ENCODE data around the gene GVQW3. TPM values are rescaled to one million over a fixed set of nuclear protein-coding genes. Genes with fewer than 3 reads are reported as not detected.
A peak's percentile ranks its signal among the peaks of the same experiment; 100 is the strongest.

The GVQW3 gene
- polyA plus RNA-seq, 4 donors = 0.82 to 5.4 TPM; not detected in 2

DNA sequence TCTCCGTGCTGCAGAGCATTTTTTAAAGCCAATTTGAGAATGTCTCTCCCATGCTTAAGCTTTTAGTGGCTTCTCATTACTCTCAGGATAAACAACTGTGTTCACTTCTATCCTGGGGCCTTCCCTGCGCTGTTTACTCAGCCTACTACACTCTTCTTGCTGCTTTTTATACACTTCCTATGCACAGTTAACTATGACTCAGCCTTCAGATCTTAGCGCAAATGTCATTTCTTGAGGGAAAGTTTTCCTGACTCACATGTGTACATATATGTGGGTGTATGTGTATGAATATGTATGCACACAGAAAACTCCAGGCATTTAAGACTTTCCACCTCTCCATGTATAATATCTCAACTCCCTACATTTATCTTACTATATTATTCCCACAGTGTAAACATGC, 10.0 kb upstream of the GVQW3 start:
- Histone ChIP-seq H3K36me3 (ENCODE audit: control insufficient read depth in 3 of 3, insufficient read depth in 2 of 3, low read depth in 1 of 3, low read length in 3 of 3) (no peaks in the 10 kb centered on the region), H3K4me1 (ENCODE audit: control insufficient read depth in 3 of 3, insufficient read depth in 2 of 3, low read depth in 1 of 3, low read length in 2 of 3) (peaks cover 0 to 3% (median 0%) of the 10 kb centered on the region in 3 donors), H3K4me3 (ENCODE audit: low read depth in 1 of 3, low read length in 3 of 3) (no peak overlapping the region), H3K9me3 (ENCODE audit: control insufficient read depth in 2 of 2, insufficient read depth in 1 of 2, low read depth in 1 of 2, low read length in 1 of 2) (no peaks in the 10 kb centered on the region), H3K27me3 (ENCODE audit: control insufficient read depth in 3 of 3, insufficient read depth in 3 of 3, low read length in 3 of 3) (no peaks in the 10 kb centered on the region), H3K27ac (ENCODE audit: low read depth in 1 of 3, low read length in 2 of 3) (no peak overlapping the region)
- WGBS, 3 donors = 25 to 39% (median 26%) methylated on average over 3 of the region's 3 CpGs
- FAIRE-seq (no peak), DNase-seq (no peak)

DNA sequence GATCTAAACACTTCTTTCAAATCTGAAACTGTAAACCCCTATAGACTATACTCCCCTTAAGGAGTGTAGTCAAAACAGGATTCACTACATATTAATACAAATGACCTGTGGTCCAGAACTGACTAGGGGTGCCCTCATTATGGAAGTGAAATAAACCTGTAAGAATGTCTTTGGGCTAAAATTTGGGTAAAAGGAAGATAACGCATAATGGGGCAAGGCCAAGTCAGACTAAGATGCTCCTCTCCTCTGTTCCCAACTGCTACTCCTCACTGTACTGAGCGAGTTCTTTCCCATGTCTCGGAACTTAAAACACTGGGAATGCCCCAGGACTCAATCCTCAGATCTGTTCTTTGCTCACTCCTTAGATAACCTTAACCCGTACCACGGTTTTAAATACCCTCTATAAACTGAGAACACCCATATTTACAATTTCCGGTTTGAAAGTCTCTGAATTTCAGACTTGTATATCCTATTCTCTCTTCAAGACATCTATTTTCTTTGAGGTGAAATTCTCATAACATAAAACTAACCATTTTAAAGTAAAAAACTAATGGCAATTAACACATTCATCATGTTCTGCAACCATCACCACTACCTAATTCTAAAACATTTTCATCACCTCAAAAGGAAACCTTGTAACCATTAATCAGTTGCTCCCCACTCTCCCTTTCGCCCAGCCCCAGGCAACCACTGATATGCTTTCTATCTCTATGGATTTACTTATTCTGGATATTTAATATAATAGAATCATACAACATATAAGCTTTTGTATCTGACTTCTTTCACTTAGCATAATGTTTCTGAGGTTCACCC, 4.2 kb upstream of the GVQW3 start:
- Histone ChIP-seq H3K4me3 (ENCODE audit: low read depth in 1 of 3, low read length in 3 of 3) (no peak overlapping the region), H3K4me1 (ENCODE audit: control insufficient read depth in 3 of 3, insufficient read depth in 2 of 3, low read depth in 1 of 3, low read length in 2 of 3) (peaks cover 6 to 10% (median 6%) of the 10 kb centered on the region in 3 donors), H3K27ac (ENCODE audit: low read depth in 1 of 3, low read length in 2 of 3) (no peak overlapping the region), H3K36me3 (ENCODE audit: control insufficient read depth in 3 of 3, insufficient read depth in 2 of 3, low read depth in 1 of 3, low read length in 3 of 3) (no peaks in the 10 kb centered on the region), H3K9me3 (ENCODE audit: control insufficient read depth in 2 of 2, insufficient read depth in 1 of 2, low read depth in 1 of 2, low read length in 1 of 2) (no peaks in the 10 kb centered on the region), H3K27me3 (ENCODE audit: control insufficient read depth in 3 of 3, insufficient read depth in 3 of 3, low read length in 3 of 3) (no peaks in the 10 kb centered on the region)
- DNase-seq = no peak
- WGBS, 3 donors = 30 to 64% (median 46%) methylated on average over 7 of the region's 7 CpGs
- no peak for FAIRE-seq

DNA sequence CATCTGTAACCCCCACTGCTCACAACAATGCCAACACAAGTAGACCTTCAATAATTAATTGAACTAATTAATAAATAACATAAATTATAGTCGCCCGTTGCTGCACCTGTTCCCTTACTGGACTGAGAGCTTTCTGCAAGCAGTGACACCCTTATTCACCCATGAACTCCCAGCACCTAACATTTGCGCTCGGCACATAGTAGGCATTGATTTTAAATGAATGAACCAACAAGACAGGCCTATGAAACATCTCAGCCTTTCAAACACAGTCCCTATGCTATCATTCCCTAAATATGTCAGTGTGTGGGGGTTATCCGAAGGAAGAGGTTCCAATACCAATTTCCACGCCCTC, 1.3 kb upstream of the GVQW3 start:
- H3K9me3 ChIP-seq (ENCODE audit: control insufficient read depth in 2 of 2, insufficient read depth in 1 of 2, low read depth in 1 of 2, low read length in 1 of 2) = no peaks in the 10 kb centered on the region
- no peaks in the 10 kb centered on the region for H3K36me3 ChIP-seq (ENCODE audit: control insufficient read depth in 3 of 3, insufficient read depth in 2 of 3, low read depth in 1 of 3, low read length in 3 of 3)
- no peak for FAIRE-seq
- peaks cover 6 to 23% (median 6%) of the 10 kb centered on the region in 3 donors for H3K4me1 ChIP-seq (ENCODE audit: control insufficient read depth in 3 of 3, insufficient read depth in 2 of 3, low read depth in 1 of 3, low read length in 2 of 3)
- DNase-seq = peak; percentile 16 to 19
- H3K27me3 ChIP-seq (ENCODE audit: control insufficient read depth in 3 of 3, insufficient read depth in 3 of 3, low read length in 3 of 3) = no peaks in the 10 kb centered on the region
- peak overlapping the region in 2 of 3 donors; percentile 76 to 100 for H3K4me3 ChIP-seq (ENCODE audit: low read depth in 1 of 3, low read length in 3 of 3)
- peak overlapping the region in 1 of 3 donors; percentile 84 for H3K27ac ChIP-seq (ENCODE audit: low read depth in 1 of 3, low read length in 2 of 3)
- WGBS, 3 donors = 5 to 29% (median 13%) methylated on average over 6 of the region's 6 CpGs

DNA sequence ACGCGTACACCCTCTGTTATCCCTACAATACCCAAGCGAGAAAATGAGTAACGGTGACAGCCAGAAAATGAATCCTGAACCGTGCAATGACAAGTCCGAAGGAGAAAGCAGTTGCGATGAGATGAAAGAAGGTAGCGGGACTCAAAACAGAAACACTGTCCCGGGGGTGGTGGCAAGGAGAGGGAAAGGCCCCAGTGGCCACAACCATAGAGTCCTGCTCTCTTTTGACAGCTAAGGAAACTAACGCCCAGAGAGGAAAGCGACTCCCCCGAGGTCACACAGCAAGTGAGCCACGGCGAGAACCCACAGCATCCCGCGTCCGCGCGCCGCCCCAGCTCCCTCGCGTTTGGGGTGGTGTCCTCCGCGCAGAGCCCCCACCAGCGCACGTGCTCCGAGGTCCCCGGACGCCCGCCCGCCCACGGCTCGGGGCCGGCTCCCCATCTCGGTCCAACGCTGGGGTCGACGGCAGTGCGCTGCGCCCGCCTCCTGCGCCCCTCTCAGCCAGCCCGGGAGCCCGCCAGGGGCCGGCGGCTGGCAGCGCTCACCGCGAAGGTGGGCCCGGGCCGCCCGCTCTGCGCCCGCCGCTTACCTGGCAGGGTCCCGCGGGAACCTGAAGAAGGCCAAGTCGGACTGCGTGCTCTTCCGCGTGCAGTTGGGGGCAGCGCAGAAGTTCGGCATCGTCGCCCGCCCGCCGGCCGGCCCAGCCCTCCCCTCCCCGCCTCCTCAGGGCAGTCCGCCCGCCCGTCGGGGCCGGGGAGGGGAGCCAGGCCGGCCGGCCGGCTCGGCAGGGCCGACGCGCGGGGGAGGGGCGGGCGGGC, 755 bp upstream of the GVQW3 start:
- DNase-seq = peak; percentile 23 to 78

DNA sequence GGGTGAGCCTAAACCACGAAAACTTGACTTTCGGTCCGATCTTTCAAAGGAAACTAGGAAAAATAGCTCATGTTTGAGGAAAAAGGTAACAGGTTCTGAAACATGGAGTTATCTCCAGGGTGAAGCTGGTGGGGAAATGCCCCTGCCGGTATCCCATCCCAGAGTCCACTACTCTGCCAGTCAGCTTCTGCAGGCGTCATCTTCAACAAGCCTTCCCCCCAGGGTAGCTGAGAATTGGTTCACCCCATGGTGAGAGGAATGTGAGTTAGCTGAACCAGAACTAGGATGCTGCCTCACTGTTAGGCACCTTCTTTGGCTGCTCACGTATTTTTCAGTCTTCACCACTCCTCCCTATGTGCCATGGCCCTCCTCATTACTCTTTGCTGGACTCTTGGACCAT, 1.1 kb downstream of the GVQW3 start:
- no peak overlapping the region for H3K4me3 ChIP-seq (ENCODE audit: low read depth in 1 of 3, low read length in 3 of 3)
- WGBS, 3 donors = 78 to 83% (median 80%) methylated on average over 6 of the region's 6 CpGs

More for the DNA sequence above, 755 bp upstream of the GVQW3 start:
- Histone ChIP-seq H3K9me3 (ENCODE audit: control insufficient read depth in 2 of 2, insufficient read depth in 1 of 2, low read depth in 1 of 2, low read length in 1 of 2) (no peaks in the 10 kb centered on the region), H3K4me1 (ENCODE audit: control insufficient read depth in 3 of 3, insufficient read depth in 2 of 3, low read depth in 1 of 3, low read length in 2 of 3) (peaks cover 6 to 24% (median 6%) of the 10 kb centered on the region in 3 donors), H3K27me3 (ENCODE audit: control insufficient read depth in 3 of 3, insufficient read depth in 3 of 3, low read length in 3 of 3) (no peaks in the 10 kb centered on the region), H3K36me3 (ENCODE audit: control insufficient read depth in 3 of 3, insufficient read depth in 2 of 3, low read depth in 1 of 3, low read length in 3 of 3) (no peaks in the 10 kb centered on the region), H3K4me3 (ENCODE audit: low read depth in 1 of 3, low read length in 3 of 3) (peak overlapping the region; percentile 76 to 100 (median 89)), H3K27ac (ENCODE audit: low read depth in 1 of 3, low read length in 2 of 3) (peak overlapping the region; percentile 42 to 88 (median 84))
- no peak for FAIRE-seq
- 0% methylated on average over 44 to 84 of the region's 85 CpGs for WGBS, 3 donors

DNA sequence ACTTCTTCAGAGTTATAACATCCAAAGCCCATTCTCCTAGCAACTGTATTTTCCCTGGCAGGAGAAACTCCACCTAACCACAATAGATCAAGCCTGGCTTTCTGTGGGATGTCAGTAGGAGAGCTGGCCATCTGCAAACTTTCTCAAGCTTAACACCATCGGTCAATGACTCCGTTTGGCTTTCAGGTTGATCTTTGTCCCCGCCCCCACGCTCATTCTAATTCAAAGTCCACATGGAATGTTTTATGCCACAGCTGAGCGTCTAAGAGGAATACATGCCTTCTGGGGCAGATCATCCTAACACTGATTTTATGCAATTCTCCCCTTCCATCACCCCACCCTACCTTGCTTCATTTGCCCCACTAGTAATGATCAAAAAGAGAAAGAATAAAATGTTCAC, 4.8 kb downstream of the GVQW3 start:
- Histone ChIP-seq H3K36me3 (ENCODE audit: control insufficient read depth in 3 of 3, insufficient read depth in 2 of 3, low read depth in 1 of 3, low read length in 3 of 3) (no peaks in the 10 kb centered on the region), H3K9me3 (ENCODE audit: control insufficient read depth in 2 of 2, insufficient read depth in 1 of 2, low read depth in 1 of 2, low read length in 1 of 2) (no peaks in the 10 kb centered on the region), H3K4me3 (ENCODE audit: low read depth in 1 of 3, low read length in 3 of 3) (no peak overlapping the region), H3K27ac (ENCODE audit: low read depth in 1 of 3, low read length in 2 of 3) (peak overlapping the region in 1 of 3 donors; percentile 50), H3K27me3 (ENCODE audit: control insufficient read depth in 3 of 3, insufficient read depth in 3 of 3, low read length in 3 of 3) (no peaks in the 10 kb centered on the region), H3K4me1 (ENCODE audit: control insufficient read depth in 3 of 3, insufficient read depth in 2 of 3, low read depth in 1 of 3, low read length in 2 of 3) (peaks cover 0 to 31% (median 2%) of the 10 kb centered on the region in 3 donors)
- FAIRE-seq (no peak), DNase-seq (peak; percentile 86 to 89)
- 15 to 51% (median 39%) methylated on average over 5 of the region's 5 CpGs for WGBS, 3 donors

More for the DNA sequence above, 1.1 kb downstream of the GVQW3 start:
- DNase-seq (no peak), FAIRE-seq (no peak)
- Histone ChIP-seq H3K27me3 (ENCODE audit: control insufficient read depth in 3 of 3, insufficient read depth in 3 of 3, low read length in 3 of 3) (no peaks in the 10 kb centered on the region), H3K36me3 (ENCODE audit: control insufficient read depth in 3 of 3, insufficient read depth in 2 of 3, low read depth in 1 of 3, low read length in 3 of 3) (no peaks in the 10 kb centered on the region), H3K9me3 (ENCODE audit: control insufficient read depth in 2 of 2, insufficient read depth in 1 of 2, low read depth in 1 of 2, low read length in 1 of 2) (no peaks in the 10 kb centered on the region), H3K4me1 (ENCODE audit: control insufficient read depth in 3 of 3, insufficient read depth in 2 of 3, low read depth in 1 of 3, low read length in 2 of 3) (peaks cover 3 to 37% (median 5%) of the 10 kb centered on the region in 3 donors), H3K27ac (ENCODE audit: low read depth in 1 of 3, low read length in 2 of 3) (no peak overlapping the region)

DNA sequence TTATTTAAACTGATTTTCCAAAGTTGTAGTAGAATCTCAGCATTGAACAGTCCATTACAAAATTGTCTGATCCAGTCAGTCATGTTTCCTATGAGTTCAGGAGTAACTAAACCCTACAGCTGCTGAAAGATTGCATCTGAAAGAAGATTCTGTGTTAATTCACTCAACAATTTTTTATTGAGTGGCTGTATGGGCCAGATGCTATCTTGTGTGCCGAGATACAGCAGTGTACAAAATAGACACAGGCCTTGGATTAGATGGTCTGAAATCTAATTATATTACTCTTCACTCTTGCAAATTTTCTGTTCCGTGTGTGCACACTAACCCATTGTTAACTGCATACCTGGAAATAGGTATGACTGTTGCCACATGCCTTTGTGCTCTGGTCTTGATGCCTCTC, 7.3 kb downstream of the GVQW3 start:
- no peak for DNase-seq
- no peak for FAIRE-seq

DNA sequence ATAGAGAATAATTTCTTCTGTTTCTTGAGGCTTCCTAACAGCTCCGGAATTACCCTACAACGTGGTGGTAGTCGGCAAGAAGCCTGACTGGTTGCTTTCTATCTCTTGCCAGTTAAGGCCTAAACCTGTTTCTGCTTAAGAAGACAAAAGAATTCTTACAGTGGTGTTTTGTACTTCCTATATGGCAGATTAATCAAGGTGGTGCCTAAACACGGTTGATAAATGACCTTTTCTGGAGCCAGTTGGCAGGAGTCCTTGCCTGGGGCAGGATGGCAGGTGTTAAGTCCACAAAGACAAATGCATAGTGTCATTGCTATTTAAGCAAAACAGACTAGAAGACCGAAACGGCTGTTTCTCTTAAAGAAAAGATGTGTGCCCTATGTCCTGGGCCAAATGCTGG, 9.9 kb downstream of the GVQW3 start:
- Histone ChIP-seq H3K4me1 (ENCODE audit: control insufficient read depth in 3 of 3, insufficient read depth in 2 of 3, low read depth in 1 of 3, low read length in 2 of 3) (peaks cover 1 to 6% (median 6%) of the 10 kb centered on the region in 3 donors), H3K9me3 (ENCODE audit: control insufficient read depth in 2 of 2, insufficient read depth in 1 of 2, low read depth in 1 of 2, low read length in 1 of 2) (no peaks in the 10 kb centered on the region), H3K4me3 (ENCODE audit: low read depth in 1 of 3, low read length in 3 of 3) (no peak overlapping the region), H3K36me3 (ENCODE audit: control insufficient read depth in 3 of 3, insufficient read depth in 2 of 3, low read depth in 1 of 3, low read length in 3 of 3) (no peaks in the 10 kb centered on the region), H3K27me3 (ENCODE audit: control insufficient read depth in 3 of 3, insufficient read depth in 3 of 3, low read length in 3 of 3) (no peaks in the 10 kb centered on the region), H3K27ac (ENCODE audit: low read depth in 1 of 3, low read length in 2 of 3) (no peak overlapping the region)
- DNase-seq (peak in 1 of 2 donors; percentile 62), FAIRE-seq (no peak)
- 13 to 43% (median 25%) methylated on average over 6 of the region's 6 CpGs for WGBS, 3 donors

More for the DNA sequence above, 7.3 kb downstream of the GVQW3 start:
- Histone ChIP-seq H3K9me3 (ENCODE audit: control insufficient read depth in 2 of 2, insufficient read depth in 1 of 2, low read depth in 1 of 2, low read length in 1 of 2) (no peaks in the 10 kb centered on the region), H3K4me3 (ENCODE audit: low read depth in 1 of 3, low read length in 3 of 3) (no peak overlapping the region), H3K4me1 (ENCODE audit: control insufficient read depth in 3 of 3, insufficient read depth in 2 of 3, low read depth in 1 of 3, low read length in 2 of 3) (peaks cover 4 to 14% (median 6%) of the 10 kb centered on the region in 3 donors), H3K27me3 (ENCODE audit: control insufficient read depth in 3 of 3, insufficient read depth in 3 of 3, low read length in 3 of 3) (no peaks in the 10 kb centered on the region), H3K36me3 (ENCODE audit: control insufficient read depth in 3 of 3, insufficient read depth in 2 of 3, low read depth in 1 of 3, low read length in 3 of 3) (no peaks in the 10 kb centered on the region), H3K27ac (ENCODE audit: low read depth in 1 of 3, low read length in 2 of 3) (no peak overlapping the region)
- WGBS, 3 donors = 85 to 89% (median 88%) methylated on average over 2 of the region's 2 CpGs

Measured in small intestine (tissue), 7 donors.